GM10847 (cell line): ENCODE measurements around the gene AFAP1L2.

ENCODE experiments used
- POLR2A ChIP-seq: IDR thresholded peaks from 2 replicates; pipeline ENCODE4 v1.6.1; 2011; ENCODE audit not compliant: insufficient read length; ENCODE audit errors: extremely low read depth

Gene AFAP1L2

GRCh38 chr10:114346176-114347031 lies 57.9 kb downstream of the AFAP1L2 start:
- TF ChIP-seq POLR2A = no peak

- TF ChIP-seq POLR2A = no peak
Measured at GRCh38 chr10:114345701-114346100, 58.6 kb downstream of the AFAP1L2 start.

GRCh38 chr10:114343623-114344505 lies 60.4 kb downstream of the AFAP1L2 start:
- no peak for TF ChIP-seq POLR2A

GRCh38 chr10:114342976-114343375 lies 61.3 kb downstream of the AFAP1L2 start:
- no peak for TF ChIP-seq POLR2A

- no peak for TF ChIP-seq POLR2A
Measured at GRCh38 chr10:114340816-114341215, 63.5 kb downstream of the AFAP1L2 start.

GRCh38 chr10:114337510-114338462 lies 66.5 kb downstream of the AFAP1L2 start:
- no peak for TF ChIP-seq POLR2A

- TF ChIP-seq POLR2A = no peak
Measured at GRCh38 chr10:114336823-114337509, 67.3 kb downstream of the AFAP1L2 start.

GRCh38 chr10:114335614-114336013 lies 68.7 kb downstream of the AFAP1L2 start:
- TF ChIP-seq POLR2A = no peak

- TF ChIP-seq POLR2A = no peak
Measured at GRCh38 chr10:114334301-114334700, 70.0 kb downstream of the AFAP1L2 start.

GRCh38 chr10:114332301-114333192 lies 71.8 kb downstream of the AFAP1L2 start:
- TF ChIP-seq POLR2A = no peak

GRCh38 chr10:114329634-114330365 lies 74.5 kb downstream of the AFAP1L2 start:
- TF ChIP-seq POLR2A = no peak

- no peak for TF ChIP-seq POLR2A
Measured at GRCh38 chr10:114328874-114329273, 75.4 kb downstream of the AFAP1L2 start.

GRCh38 chr10:114328441-114328812 lies 75.9 kb downstream of the AFAP1L2 start:
- TF ChIP-seq POLR2A = no peak
